H7 (cell line): Measurements from ENCODE around the gene EBPL. TPM values are rescaled to one million over a fixed set of nuclear protein-coding genes. Genes with fewer than 3 reads are reported as not detected.
"Not testable (repeated sequence)": the region's sequence is repeated elsewhere in the genome, so short reads cannot be mapped to it uniquely, and the experiment has no call there.

Experiments used
- DNase-seq: peaks from one replicate; pipeline ENCODE4 v3.0.0; 2012
- H3K27me3 ChIP-seq: 2 replicates; pipeline ENCODE4 v1.6.0; 2011; ENCODE audit warnings: mild to moderate bottlenecking, low read length; ENCODE audit not compliant: control insufficient read depth, insufficient read depth
- H3K36me3 ChIP-seq: replicated peaks from 2 replicates; pipeline ENCODE4 v1.5.1; 2011; ENCODE audit warnings: low read length; ENCODE audit not compliant: control insufficient read depth, insufficient read depth
- H3K4me3 ChIP-seq: 2 replicates; pipeline ENCODE4 v1.5.1; 2011; ENCODE audit warnings: low read depth, mild to moderate bottlenecking, control low read depth, low read length, moderate library complexity; ENCODE audit not compliant: insufficient read depth
- total RNA-seq: library from RNA; depleted of rRNA; stranded (reverse); fragments of >200 nt; shearing (Covaris generic); gene quantifications from 2 replicates; pipeline ENCODE4 v1.2.3, GENCODE V29; 2014

Gene EBPL
- total RNA-seq, 1 experiment from 2014 or later, result 70.2 TPM

GRCh38 chr13:49632156-49632555, 59.1 kb downstream of the EBPL start:
- no peak for DNase-seq
- no peaks in the 10 kb centered on the region for H3K36me3 ChIP-seq
- no peaks in the 10 kb centered on the region for H3K27me3 ChIP-seq
- H3K4me3 ChIP-seq, result no peak overlapping the region

DNA sequence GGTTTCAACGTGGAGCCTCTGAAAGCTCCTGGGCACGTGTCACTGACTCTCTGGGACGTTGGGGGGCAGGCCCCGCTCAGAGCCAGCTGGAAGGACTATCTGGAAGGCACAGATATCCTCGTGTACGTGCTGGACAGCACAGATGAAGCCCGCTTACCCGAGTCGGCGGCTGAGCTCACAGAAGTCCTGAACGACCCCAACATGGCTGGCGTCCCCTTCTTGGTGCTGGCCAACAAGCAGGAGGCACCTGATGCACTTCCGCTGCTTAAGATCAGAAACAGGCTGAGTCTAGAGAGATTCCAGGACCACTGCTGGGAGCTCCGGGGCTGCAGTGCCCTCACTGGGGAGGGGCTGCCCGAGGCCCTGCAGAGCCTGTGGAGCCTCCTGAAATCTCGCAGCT, 60.7 kb downstream of the EBPL start:
- no peaks in the 10 kb centered on the region for H3K27me3 ChIP-seq
- H3K4me3 ChIP-seq, result no peak overlapping the region
- H3K36me3 ChIP-seq, result no peaks in the 10 kb centered on the region
- DNase-seq, result no peak

- no peak overlapping the region for H3K4me3 ChIP-seq
- no peaks in the 10 kb centered on the region for H3K36me3 ChIP-seq
- no peaks in the 10 kb centered on the region for H3K27me3 ChIP-seq
- no peak for DNase-seq
Measured at GRCh38 chr13:49629947-49630346, 61.3 kb downstream of the EBPL start.

DNA sequence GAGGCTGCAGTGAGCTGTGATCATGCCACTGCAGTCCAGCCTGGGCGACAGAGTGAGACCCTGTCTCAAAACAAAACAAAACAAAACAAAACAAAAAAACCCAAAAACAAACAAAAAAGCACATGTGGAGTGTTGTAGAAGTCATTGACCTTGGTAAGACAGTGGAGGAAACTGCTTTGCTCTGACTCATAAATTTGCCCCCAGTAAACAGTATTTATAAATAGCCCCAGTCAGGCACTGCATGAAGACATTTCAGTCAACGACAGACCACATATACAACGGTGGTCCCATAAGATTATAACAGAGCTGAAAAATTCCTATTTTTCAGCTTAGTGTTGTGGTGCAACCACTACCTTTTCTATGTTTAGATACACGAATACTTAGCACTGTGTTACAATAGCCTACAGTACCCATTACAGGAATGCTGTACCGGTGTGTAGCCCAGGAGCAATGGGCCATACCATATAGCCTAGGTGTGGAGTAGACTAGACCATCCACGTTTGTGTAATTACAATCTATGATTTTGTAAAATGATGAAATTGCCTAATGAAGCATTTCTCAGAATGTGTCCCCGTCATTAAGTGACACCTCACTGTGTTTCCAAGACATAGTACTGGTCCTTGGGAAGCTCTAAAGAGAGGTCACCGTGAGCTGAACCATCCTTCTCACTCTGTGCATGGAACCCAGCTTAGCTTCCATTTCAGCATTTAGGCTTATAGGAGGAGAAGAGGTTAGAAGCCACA, 61.9 kb downstream of the EBPL start:
- no peaks in the 10 kb centered on the region for H3K36me3 ChIP-seq
- H3K27me3 ChIP-seq, result no peaks in the 10 kb centered on the region
- H3K4me3 ChIP-seq, result no peak overlapping the region
- no peak for DNase-seq

- peak; percentile 92 for DNase-seq
- H3K4me3 ChIP-seq, result peak within 1 kb of the TSS; percentile 32; the same call in 1 of the 2 replicates
- no peaks in the 10 kb centered on the region for H3K36me3 ChIP-seq
- no peaks in the 10 kb centered on the region for H3K27me3 ChIP-seq
Measured at GRCh38 chr13:49627831-49628652, 63.2 kb downstream of the EBPL start, which contains the start of gene ARL11. Gene ARL11 (plus strand): TSS chr13:49628507. CDS start chr13:49630448, 1,941 bp downstream.

- H3K36me3 ChIP-seq, result no peaks in the 10 kb centered on the region
- DNase-seq, result no peak
- no peaks in the 10 kb centered on the region for H3K27me3 ChIP-seq
- no peak overlapping the region for H3K4me3 ChIP-seq
Measured at GRCh38 chr13:49625392-49626079, 65.8 kb downstream of the EBPL start.

GRCh38 chr13:49624229-49624628, 67.1 kb downstream of the EBPL start:
- H3K27me3 ChIP-seq, result no peaks in the 10 kb centered on the region
- no peaks in the 10 kb centered on the region for H3K36me3 ChIP-seq
- H3K4me3 ChIP-seq, result no peak overlapping the region
- DNase-seq, result no peak

- DNase-seq, result no peak
- Histone ChIP-seq H3K36me3 (no peaks in the 10 kb centered on the region), H3K4me3 (no peak overlapping the region), H3K27me3 (no peaks in the 10 kb centered on the region)
Measured at GRCh38 chr13:49622174-49622946, 68.9 kb downstream of the EBPL start.

- no peak overlapping the region for H3K4me3 ChIP-seq
Measured at GRCh38 chr13:49620170-49620621, 71.1 kb downstream of the EBPL start.

DNA sequence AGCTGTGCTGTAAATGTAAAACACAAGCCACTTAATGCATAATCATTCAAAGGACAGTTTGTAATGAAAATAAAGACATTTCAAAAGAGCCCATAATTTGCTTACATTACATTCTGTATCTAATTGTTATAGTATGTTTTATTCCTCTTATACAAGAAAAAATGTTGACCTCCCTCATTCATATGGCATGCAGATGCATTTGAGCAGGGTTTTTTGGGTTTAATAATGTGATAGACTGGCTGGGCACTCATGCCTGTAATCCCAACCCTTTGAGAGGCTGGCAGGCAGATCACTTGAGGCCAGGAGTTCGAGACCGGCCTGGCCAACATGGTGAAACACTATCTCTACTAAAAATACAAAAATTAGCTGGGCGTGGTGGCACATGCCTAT, 74.6 kb downstream of the EBPL start:
- no peak for DNase-seq
- Histone ChIP-seq H3K27me3 (no peaks in the 10 kb centered on the region), H3K4me3 (no peak overlapping the region), H3K36me3 (no peaks in the 10 kb centered on the region)

More at GRCh38 chr13:49620170-49620621, 71.1 kb downstream of the EBPL start:
- DNase-seq, result peak; percentile 38
- H3K36me3 ChIP-seq, result no peaks in the 10 kb centered on the region
- H3K27me3 ChIP-seq, result no peaks in the 10 kb centered on the region

DNA sequence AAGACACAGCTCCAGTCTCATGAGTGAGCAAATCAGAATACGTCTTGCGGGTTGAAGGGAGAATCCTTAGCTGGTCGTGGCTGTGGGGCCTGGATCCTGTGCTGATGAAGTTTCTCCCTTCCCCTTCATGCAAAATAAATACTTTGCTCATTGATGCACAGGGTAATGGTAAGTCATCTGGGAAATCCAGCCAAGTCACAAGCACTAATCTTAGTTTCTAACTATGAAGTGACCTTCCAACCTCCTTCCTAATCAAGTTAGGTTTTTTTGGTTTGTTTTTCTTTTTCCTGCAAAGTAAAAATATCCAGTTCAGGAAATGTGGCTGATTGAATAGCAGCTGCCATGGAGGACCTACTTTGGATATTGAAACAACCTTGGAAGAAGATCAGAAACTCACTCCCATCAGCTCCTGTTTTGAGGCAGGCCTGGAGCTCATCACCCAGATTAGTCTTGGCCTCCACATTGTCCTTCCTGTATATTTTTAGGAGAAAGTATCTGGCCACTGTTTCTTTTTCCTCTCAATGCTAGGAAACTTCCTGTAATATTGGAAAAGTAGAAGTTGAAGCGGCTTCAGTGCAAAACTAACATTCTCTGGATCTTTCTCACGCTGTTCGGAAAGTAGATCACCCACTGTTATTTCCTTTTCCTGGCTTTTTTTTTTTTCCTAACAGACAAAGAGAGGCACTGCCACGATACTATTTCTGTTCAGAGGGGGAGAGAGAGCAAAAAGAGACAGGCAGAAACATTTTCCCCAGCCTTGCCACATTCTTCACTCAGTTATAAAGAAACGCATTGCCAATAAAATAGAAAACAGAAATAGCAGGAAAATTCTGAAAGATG, 75.2 kb downstream of the EBPL start:
- H3K36me3 ChIP-seq, result no peaks in the 10 kb centered on the region
- no peaks in the 10 kb centered on the region for H3K27me3 ChIP-seq
- H3K4me3 ChIP-seq, result no peak overlapping the region
- DNase-seq, result no peak

GRCh38 chr13:49612042-49612441, 79.2 kb downstream of the EBPL start:
- not testable (repeated sequence) for H3K27me3 ChIP-seq, H3K36me3 ChIP-seq, H3K4me3 ChIP-seq, DNase-seq
